Inflammatory macrophage treated with lipopolysaccharide for 1 hour (primary cell): ENCODE results near the gene EGFLAM.
"Not testable (repeated sequence)": the region's sequence is repeated elsewhere in the genome, so short reads cannot be mapped to it uniquely, and the experiment has no call there.

Experiments used
- DNase-seq, 2 donors: peaks; one replicate each; pipeline ENCODE4 v3.0.0-alpha.2; 2020 to 2022

EGFLAM gene

GRCh38 chr5:38381361-38381760, 123.0 kb downstream of the EGFLAM start:
- DNase-seq, result no peak

GRCh38 chr5:38382898-38383297, 124.5 kb downstream of the EGFLAM start:
- DNase-seq, result peak; percentile 8 to 60

GRCh38 chr5:38383701-38384100, 125.3 kb downstream of the EGFLAM start:
- DNase-seq, result no peak

GRCh38 chr5:38384396-38384795, 126.0 kb downstream of the EGFLAM start:
- no peak for DNase-seq

- DNase-seq, result no peak
Measured at GRCh38 chr5:38387161-38387560, 128.8 kb downstream of the EGFLAM start.

- DNase-seq, result no peak
Measured at GRCh38 chr5:38393636-38394035, 135.3 kb downstream of the EGFLAM start.

GRCh38 chr5:38396766-38397165, 138.4 kb downstream of the EGFLAM start:
- DNase-seq, result no peak

- DNase-seq, result no peak
Measured at GRCh38 chr5:38400365-38400764, 142.0 kb downstream of the EGFLAM start.

GRCh38 chr5:38401145-38401544, 142.8 kb downstream of the EGFLAM start:
- DNase-seq, result no peak

- no peak for DNase-seq
Measured at GRCh38 chr5:38403406-38403805, 145.0 kb downstream of the EGFLAM start.

- no peak for DNase-seq
Measured at GRCh38 chr5:38403877-38404635, 145.7 kb downstream of the EGFLAM start.

- no peak for DNase-seq
Measured at GRCh38 chr5:38404667-38405276, 146.4 kb downstream of the EGFLAM start.

- no peak for DNase-seq
Measured at GRCh38 chr5:38408446-38409198, 150.3 kb downstream of the EGFLAM start.

- DNase-seq, result no peak
Measured at GRCh38 chr5:38410304-38410990, 152.1 kb downstream of the EGFLAM start.

GRCh38 chr5:38413696-38414095, 155.3 kb downstream of the EGFLAM start:
- no peak for DNase-seq

- peak; percentile 1 to 3 for DNase-seq
Measured at GRCh38 chr5:38414348-38414747, 156.0 kb downstream of the EGFLAM start.

GRCh38 chr5:38415772-38416171, 157.4 kb downstream of the EGFLAM start:
- DNase-seq, result not testable (repeated sequence)

- no peak for DNase-seq
Measured at GRCh38 chr5:38417658-38418017, 159.3 kb downstream of the EGFLAM start.

- no peak for DNase-seq
Measured at GRCh38 chr5:38420246-38420645, 161.9 kb downstream of the EGFLAM start.

GRCh38 chr5:38420691-38421390, 162.5 kb downstream of the EGFLAM start:
- DNase-seq, result peak; percentile 17 to 61

GRCh38 chr5:38422622-38423021, 164.3 kb downstream of the EGFLAM start:
- no peak for DNase-seq

GRCh38 chr5:38423276-38424147, 165.2 kb downstream of the EGFLAM start:
- DNase-seq, result no peak
